NCI-H2171 (cell line): ENCODE results near the gene UPK3A.
"Not testable (repeated sequence)": the region's sequence is repeated elsewhere in the genome, so short reads cannot be mapped to it uniquely, and the experiment has no call there.

Experiments
- DNase-seq: peaks from one replicate; lab custom pipeline; 2025; lab: John Stamatoyannopoulos, UW

Gene UPK3A

GRCh38 chr22:45309422-45310227 lies 24.9 kb downstream of the UPK3A start, which contains the start of gene FAM118A:
TSS of gene FAM118A (plus strand) at chr22:45309934. CDS start at chr22:45322380, 12,446 bp downstream.
- peak; percentile 95 for DNase-seq

GRCh38 chr22:45310331-45310976 lies 25.7 kb downstream of the UPK3A start:
- peak; percentile 29 for DNase-seq

GRCh38 chr22:45310977-45311531 lies 26.3 kb downstream of the UPK3A start:
- DNase-seq = no peak

- DNase-seq = no peak
Measured at GRCh38 chr22:45312415-45312814, 27.7 kb downstream of the UPK3A start.

GRCh38 chr22:45312856-45313255 lies 28.1 kb downstream of the UPK3A start:
- no peak for DNase-seq

GRCh38 chr22:45314054-45314721 lies 29.4 kb downstream of the UPK3A start:
- no peak for DNase-seq

GRCh38 chr22:45314786-45315185 lies 30.0 kb downstream of the UPK3A start:
- DNase-seq = no peak

- DNase-seq = no peak
Measured at GRCh38 chr22:45316796-45317526, 32.2 kb downstream of the UPK3A start.

GRCh38 chr22:45317551-45318167 lies 32.9 kb downstream of the UPK3A start:
- DNase-seq = no peak

GRCh38 chr22:45318168-45318557 lies 33.4 kb downstream of the UPK3A start:
- peak; percentile 93 for DNase-seq

- DNase-seq = no peak
Measured at GRCh38 chr22:45318558-45319323, 34.0 kb downstream of the UPK3A start.

GRCh38 chr22:45319324-45319685 lies 34.6 kb downstream of the UPK3A start:
- no peak for DNase-seq

GRCh38 chr22:45320357-45320976 lies 35.7 kb downstream of the UPK3A start:
- no peak for DNase-seq

GRCh38 chr22:45321827-45322226 lies 37.1 kb downstream of the UPK3A start:
- DNase-seq = no peak

- no peak for DNase-seq
Measured at GRCh38 chr22:45322873-45323525, 38.2 kb downstream of the UPK3A start.

- no peak for DNase-seq
Measured at GRCh38 chr22:45323695-45324094, 38.9 kb downstream of the UPK3A start.

GRCh38 chr22:45324311-45324711 lies 39.6 kb downstream of the UPK3A start:
- DNase-seq = no peak

GRCh38 chr22:45328261-45328660 lies 43.5 kb downstream of the UPK3A start:
- DNase-seq = not testable (repeated sequence)

- peak; percentile 92 for DNase-seq
Measured at GRCh38 chr22:45328822-45329529, 44.2 kb downstream of the UPK3A start.
